Fibroblast of pulmonary artery (primary cell): Measurements from ENCODE around the gene CNPY2.
"Not testable (repeated sequence)": the region's sequence is repeated elsewhere in the genome, so short reads cannot be mapped to it uniquely, and the experiment has no call there.

ENCODE experiments used
- DNase-seq: peaks from one replicate; pipeline ENCODE4 v3.0.0-alpha.2; 2010; ENCODE audit warnings: low read depth
- H3K4me3 ChIP-seq: replicated peaks from 2 replicates; pipeline ENCODE4 v1.5.1; 2011; ENCODE audit warnings: low read depth, mild to moderate bottlenecking, control low read depth, low read length, moderate library complexity
- TF ChIP-seq, protein P1 (sequence below): IDR thresholded peaks from 2 replicates; pipeline ENCODE4 v1.5.1; 2011; ENCODE audit warnings: mild to moderate bottlenecking, control low read depth, low read length, inconsistent platforms; ENCODE audit errors: missing control alignments

Gene CNPY2

DNA sequence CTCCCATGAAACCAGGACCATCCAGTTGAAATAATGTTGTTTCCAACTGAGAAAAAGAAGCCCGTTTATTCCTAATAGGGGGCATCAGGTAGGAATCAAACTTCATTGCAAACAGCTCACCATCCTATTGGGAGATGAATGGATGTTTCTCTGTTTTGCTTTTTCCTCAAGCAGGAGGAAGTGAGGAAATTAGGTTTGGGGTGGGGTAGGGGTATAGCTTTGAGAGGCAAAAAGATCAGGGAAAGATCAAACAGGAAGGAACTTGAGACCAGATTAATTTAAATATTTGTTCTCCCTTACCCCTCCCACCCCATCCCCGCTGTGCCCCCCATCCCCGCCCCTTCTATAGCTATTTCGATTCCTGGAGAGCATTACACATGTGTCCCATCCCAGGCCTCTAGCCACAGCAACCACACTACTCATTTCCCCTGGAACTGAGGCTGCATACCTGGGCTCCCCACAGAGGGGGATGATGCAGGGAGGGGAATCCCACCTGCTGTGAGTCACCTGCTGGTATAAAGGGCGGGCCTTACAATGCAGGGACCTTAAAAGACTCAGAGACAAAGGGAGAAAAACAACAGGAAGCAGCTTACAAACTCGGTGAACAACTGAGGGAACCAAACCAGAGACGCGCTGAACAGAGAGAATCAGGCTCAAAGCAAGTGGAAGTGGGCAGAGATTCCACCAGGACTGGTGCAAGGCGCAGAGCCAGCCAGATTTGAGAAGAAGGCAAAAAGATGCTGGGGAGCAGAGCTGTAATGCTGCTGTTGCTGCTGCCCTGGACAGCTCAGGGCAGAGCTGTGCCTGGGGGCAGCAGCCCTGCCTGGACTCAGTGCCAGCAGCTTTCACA is 22.7 kb upstream of the CNPY2 start, which contains the start of gene IL23A:
IL23A (plus strand) TSS at position 577 of the 850 bp plus-strand sequence; CDS start at position 738, 161 bp downstream.
- TF ChIP-seq, protein P1, sequence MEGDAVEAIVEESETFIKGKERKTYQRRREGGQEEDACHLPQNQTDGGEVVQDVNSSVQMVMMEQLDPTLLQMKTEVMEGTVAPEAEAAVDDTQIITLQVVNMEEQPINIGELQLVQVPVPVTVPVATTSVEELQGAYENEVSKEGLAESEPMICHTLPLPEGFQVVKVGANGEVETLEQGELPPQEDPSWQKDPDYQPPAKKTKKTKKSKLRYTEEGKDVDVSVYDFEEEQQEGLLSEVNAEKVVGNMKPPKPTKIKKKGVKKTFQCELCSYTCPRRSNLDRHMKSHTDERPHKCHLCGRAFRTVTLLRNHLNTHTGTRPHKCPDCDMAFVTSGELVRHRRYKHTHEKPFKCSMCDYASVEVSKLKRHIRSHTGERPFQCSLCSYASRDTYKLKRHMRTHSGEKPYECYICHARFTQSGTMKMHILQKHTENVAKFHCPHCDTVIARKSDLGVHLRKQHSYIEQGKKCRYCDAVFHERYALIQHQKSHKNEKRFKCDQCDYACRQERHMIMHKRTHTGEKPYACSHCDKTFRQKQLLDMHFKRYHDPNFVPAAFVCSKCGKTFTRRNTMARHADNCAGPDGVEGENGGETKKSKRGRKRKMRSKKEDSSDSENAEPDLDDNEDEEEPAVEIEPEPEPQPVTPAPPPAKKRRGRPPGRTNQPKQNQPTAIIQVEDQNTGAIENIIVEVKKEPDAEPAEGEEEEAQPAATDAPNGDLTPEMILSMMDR: no peak
- H3K4me3 ChIP-seq: no peak within 1 kb of the TSS
- DNase-seq: no peak

DNA sequence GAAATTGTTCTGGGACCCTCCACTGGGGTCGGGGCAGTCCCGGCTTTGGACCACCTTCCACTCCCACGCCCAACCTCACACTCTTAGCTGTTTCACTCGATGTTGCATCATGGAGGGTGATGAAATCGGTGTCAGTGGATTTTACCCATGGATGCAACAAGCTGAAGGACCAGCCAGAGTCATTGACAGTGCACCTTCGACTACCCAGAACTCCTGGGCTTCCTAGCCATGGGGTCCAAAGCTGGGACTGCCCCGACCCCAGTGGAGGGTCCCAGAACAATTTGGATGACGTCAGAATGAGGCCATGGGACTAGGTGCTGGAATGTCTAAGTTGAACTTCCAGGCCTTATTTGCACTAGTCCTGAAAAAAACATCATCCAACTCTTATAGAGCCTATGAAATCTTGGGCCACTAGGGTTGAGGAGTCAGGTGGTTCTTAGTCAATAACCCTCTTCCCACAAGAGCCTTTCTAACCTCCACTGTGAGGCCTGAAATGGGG is 22.0 kb upstream of the CNPY2 start:
- H3K4me3 ChIP-seq: no peak overlapping the region
- TF ChIP-seq, protein P1: no peak
- no peak for DNase-seq

DNA sequence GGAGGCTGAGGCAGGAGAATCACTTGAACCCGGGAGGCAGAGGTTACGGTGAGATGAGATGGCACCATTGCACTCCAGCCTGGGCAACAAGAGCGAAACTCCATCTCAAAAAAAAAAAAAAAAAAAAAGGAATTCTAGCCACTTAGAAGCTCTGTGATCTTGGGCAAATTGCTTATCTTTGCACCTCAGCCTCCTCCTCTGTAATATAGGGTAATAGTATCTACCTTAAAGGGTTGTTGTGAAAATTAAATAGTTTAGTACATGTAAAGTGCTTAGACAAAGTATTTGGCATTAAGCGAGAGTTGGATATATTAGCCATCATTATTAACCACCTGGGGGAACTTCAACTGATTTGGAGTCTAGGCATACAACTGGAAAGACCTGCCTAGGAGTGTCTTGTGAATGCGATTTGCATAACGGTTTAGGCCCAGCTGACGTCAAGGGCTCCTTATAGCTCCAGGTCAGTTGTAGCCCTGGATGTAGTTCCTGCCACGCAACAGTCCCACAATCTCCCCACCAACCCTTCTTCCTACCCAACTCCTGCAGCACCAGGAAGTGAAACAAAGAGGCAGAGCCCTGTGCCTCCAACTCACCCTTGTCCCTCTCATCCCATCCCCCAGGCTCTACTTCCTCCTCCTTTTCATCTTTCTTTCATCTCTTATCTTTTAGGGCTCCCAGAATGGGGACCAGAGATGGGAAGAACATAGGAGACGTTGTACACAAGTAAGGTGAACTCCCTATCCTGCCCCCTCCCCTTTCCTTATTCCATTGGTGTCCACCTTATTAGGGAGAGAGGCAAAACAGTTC is 20.8 kb upstream of the CNPY2 start:
- DNase-seq: no peak
- no peak overlapping the region for H3K4me3 ChIP-seq
- TF ChIP-seq, protein P1: no peak

DNA sequence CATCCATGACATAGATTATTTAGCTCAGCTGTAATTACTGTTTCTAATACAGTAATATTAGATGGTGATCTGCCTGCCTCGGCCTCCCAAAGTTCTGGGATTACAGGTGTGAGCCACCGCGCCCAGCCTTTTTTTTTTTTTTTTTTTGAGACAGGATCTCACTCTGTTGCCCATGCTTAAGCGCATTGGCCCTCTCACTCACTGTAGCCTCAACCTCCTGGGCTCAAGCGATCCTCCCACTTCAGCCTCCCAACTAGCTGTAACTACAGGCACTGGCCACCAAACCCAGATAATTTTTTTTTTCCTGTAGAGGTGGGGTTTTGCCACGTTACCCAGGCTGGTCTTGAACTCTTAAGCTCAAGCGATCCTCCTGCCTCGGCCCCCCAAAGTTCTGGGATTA is 19.7 kb upstream of the CNPY2 start:
- not testable (repeated sequence) for H3K4me3 ChIP-seq, DNase-seq

DNA sequence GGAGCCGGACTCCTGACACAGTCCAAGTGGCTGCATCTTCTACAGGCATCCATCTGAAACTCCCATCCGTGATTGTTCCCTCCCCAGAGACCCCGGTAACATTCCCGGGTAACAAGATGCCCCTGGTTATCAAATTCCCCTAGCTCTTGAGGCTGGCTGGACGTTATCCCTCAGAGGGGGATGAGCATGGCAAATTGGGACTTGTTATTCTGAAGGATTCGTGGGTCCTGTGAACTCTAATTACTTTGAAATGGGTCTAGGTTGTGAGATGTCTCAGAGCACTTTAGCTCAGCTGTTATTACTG is 18.7 kb upstream of the CNPY2 start:
- peak overlapping the region; percentile 67 for H3K4me3 ChIP-seq
- TF ChIP-seq, protein P1: no peak
- no peak for DNase-seq

DNA sequence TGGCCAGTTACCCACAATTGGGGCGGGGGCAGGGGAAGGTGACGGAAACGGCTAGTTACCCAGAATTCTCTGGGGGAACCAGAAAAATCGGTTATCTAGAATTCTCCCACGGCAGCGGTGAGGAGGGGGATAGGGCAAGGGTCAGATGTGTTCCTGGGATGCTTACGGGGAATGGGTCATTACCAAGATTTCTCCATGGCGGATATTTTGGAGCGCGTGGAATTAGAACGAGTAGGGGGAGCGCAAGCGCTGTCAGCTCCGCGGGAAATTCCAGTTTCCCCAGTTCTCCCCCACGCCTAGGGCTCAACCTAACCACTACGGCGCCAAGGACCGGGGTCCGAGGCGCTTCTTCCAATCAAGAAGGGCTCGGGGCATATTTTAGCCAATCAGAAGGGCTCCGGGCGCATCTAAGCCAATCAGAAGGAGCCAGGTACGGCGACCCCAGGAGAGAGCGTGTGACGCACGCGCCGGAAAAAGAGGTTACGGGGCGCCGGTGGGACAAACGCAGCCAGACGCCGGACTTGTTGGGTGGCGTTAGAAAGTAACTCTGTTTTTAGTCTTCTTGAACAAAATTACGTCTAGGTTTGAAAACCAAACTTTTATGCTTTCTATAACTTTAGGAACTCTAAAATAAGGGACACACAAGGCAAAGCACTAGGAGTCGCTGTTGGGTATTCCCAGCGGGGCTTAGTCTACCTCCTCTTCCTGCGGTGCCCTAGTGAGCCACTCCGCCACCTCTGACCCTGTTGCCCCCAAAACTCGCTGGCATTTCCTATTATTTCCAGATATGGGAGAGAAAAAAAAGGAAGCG is 18.1 kb upstream of the CNPY2 start, which contains the start of gene PAN2:
PAN2 (minus strand) TSS at position 322 of the 811 bp plus-strand sequence. CDS start 906 bp downstream, outside the sequence.
- H3K4me3 ChIP-seq: peak within 1 kb of the TSS; percentile 67
- TF ChIP-seq, protein P1: peak; percentile 63
- peak; percentile 98 for DNase-seq
